ENCODE measurements around the gene GNL2. TPM values are rescaled to one million over a fixed set of nuclear protein-coding genes. Genes with fewer than 3 reads are reported as not detected.

Gene GNL2
- total RNA-seq, 1 donor from 2014 or later, result 17.0 TPM

DNA sequence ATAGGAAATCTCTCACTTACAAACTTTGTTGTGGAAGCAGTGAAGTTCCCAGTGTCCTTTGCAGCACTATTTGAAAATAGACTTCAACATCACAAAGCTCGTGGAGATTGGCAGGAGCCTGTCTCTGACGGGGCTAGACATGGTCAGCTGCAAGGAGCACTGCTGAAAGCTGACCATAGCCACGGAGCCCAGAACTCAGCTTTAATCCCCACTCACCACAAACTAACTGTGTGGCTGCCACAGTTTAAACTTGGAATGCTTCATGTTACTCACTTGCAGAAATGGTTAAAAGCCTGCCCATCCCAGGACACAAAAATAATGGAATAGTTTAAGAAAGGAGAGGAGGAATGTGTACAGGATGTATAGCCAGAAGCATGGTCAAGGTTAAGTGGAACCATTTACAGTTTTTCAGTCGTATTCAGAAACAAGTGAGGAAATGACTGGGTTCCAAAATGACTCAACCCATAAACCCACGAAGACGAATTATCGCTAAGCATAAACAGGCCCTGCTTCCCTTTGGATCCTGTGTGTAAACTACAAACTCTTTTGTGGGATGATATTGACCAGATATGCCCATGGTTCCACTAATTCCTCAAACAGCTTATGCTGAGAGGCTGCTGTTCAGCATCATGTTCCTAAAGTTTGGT lies 20.8 kb downstream of the GNL2 start:
- Histone ChIP-seq H3K4me1 (no peaks in the 10 kb centered on the region), H3K4me3 (no peak overlapping the region), H3K27me3 (no peaks in the 10 kb centered on the region), H3K27ac (no peak overlapping the region), H3K9me3 (no peaks in the 10 kb centered on the region), H3K36me3 (peaks cover 84 to 92% of the 10 kb centered on the region in 2 donors)
- DNase-seq (ENCODE audit: low spot score in 2 of 2), result no peak
- intact Hi-C loops (cut with DNase I), result no loop called here
- TF ChIP-seq, protein P1, sequence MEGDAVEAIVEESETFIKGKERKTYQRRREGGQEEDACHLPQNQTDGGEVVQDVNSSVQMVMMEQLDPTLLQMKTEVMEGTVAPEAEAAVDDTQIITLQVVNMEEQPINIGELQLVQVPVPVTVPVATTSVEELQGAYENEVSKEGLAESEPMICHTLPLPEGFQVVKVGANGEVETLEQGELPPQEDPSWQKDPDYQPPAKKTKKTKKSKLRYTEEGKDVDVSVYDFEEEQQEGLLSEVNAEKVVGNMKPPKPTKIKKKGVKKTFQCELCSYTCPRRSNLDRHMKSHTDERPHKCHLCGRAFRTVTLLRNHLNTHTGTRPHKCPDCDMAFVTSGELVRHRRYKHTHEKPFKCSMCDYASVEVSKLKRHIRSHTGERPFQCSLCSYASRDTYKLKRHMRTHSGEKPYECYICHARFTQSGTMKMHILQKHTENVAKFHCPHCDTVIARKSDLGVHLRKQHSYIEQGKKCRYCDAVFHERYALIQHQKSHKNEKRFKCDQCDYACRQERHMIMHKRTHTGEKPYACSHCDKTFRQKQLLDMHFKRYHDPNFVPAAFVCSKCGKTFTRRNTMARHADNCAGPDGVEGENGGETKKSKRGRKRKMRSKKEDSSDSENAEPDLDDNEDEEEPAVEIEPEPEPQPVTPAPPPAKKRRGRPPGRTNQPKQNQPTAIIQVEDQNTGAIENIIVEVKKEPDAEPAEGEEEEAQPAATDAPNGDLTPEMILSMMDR (IDR thresholded peaks at IDR 0.05), result no peak

DNA sequence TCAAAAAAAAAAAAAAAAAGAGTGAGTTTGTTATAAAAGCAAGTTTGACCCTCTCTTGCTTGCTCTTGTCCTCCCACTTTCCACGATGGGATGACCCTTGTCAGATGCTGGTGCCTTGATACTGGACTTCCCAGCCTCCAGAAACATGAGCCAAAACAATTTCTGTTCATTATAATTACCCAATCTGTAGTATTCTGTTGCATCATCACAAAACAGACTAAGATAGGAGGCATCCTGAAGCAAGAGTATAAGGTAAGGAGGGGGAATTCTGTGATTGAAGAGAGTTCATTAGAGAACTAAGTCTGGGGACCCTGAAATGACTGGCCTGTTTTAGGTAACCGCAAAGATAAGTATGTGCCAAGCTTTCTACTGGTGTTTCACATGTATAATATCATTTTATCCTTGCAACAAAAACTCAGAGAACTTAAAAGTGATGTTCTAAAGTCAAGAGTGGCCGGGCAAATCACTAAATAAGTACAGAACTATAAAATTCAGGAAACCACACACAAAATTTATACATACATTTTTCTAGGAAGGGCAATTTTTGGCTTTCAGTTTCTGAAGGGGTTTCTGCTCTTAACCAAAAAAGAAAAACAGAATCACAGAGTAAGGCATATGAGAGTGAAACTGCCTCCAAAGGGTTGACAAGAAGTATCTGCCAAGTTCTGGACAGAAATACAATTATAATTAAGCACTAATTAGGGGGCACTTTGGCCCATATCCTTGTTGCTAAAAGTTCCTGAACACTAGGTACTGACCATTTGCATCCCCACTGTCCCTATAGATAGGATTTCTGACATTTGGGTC lies 25.0 kb downstream of the GNL2 start:
- peaks cover 89 to 97% of the 10 kb centered on the region in 2 donors for H3K36me3 ChIP-seq
- H3K4me3 ChIP-seq, result no peak overlapping the region
- DNase-seq (ENCODE audit: low spot score in 2 of 2), result no peak
- TF ChIP-seq, protein P1 (IDR thresholded peaks at IDR 0.05), result no peak
- no peaks in the 10 kb centered on the region for H3K4me1 ChIP-seq
- no peak overlapping the region for H3K27ac ChIP-seq
- intact Hi-C loops (cut with DNase I), result no loop called here
- no peaks in the 10 kb centered on the region for H3K9me3 ChIP-seq
- H3K27me3 ChIP-seq, result no peaks in the 10 kb centered on the region

DNA sequence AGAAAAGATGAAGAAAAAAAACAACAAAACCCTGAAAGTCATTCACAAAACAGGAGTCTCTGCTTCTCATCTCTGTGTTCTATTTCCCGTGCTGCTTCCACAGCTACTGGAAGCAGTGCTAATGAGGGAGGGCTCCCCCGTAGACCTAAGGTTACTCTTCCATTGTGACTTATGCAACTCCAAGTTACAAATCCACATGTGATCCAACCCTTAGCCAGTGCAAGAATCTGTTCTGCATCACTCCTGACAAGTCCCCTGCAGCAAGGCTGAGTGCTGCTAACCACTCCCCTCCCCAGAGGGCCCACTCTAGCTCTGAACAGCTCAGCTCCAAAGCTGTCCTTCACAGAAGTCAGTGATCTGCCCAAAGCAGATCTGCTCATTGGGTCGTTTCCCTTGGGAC lies 28.7 kb downstream of the GNL2 start:
- intact Hi-C loops (cut with DNase I), result no loop called here
- TF ChIP-seq, protein P1 (IDR thresholded peaks at IDR 0.05), result no peak
- H3K27ac ChIP-seq, result no peak overlapping the region
- H3K4me1 ChIP-seq, result no peaks in the 10 kb centered on the region
- H3K36me3 ChIP-seq, result peaks cover 60 to 72% of the 10 kb centered on the region in 2 donors
- H3K4me3 ChIP-seq, result no peak overlapping the region
- no peak for DNase-seq (ENCODE audit: low spot score in 2 of 2)
- no peaks in the 10 kb centered on the region for H3K27me3 ChIP-seq
- no peaks in the 10 kb centered on the region for H3K9me3 ChIP-seq

DNA sequence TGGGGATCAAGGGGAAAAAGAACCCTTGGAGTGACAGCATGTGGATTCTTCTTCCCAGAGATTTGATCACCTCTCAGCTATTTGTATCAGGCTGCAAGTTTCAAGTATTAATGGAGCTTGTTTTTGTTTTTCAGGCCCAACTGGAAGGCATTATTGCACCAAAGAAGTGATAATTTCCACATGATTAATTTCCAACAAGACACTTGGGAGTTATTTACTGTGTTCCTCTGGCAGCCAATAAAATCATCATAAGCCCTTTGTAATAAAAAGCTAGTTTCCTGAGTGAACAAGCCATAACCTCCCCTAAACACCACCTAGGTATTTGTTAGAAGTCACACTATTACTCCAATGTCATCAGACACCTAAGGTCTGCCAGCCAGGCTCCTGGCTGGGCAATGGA lies 30.8 kb downstream of the GNL2 start:
- Histone ChIP-seq H3K36me3 (peaks cover 41 to 54% of the 10 kb centered on the region in 2 donors), H3K4me1 (no peaks in the 10 kb centered on the region), H3K27me3 (no peaks in the 10 kb centered on the region), H3K27ac (peak overlapping the region in 1 of 2 donors; percentile 22), H3K4me3 (no peak overlapping the region), H3K9me3 (no peaks in the 10 kb centered on the region)
- intact Hi-C loops (cut with DNase I), result no loop called here
- DNase-seq (ENCODE audit: low spot score in 2 of 2), result no peak
- TF ChIP-seq, protein P1 (IDR thresholded peaks at IDR 0.05), result no peak

DNA sequence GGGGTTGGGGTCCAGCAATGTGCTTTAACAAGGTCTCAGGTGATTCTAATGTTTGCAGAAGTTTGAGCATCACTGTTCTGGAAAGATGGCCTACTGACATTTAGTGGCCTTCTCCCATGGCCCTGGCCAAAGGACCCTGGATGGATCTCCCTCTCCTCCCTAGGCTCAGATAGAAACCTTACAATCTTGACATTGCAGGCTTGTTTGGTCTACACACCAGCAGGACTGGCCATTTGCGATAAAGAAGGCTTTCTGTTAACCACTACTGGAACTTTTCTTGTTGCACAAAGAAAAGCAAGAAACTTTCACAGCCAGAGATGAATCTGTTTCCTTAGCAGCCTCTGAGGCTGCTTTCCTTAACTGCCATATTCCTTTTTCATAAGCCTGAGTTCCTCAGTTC lies 32.8 kb downstream of the GNL2 start:
- peaks cover 24 to 34% of the 10 kb centered on the region in 2 donors for H3K36me3 ChIP-seq
- H3K9me3 ChIP-seq, result no peaks in the 10 kb centered on the region
- intact Hi-C loops (cut with DNase I), result no loop called here
- TF ChIP-seq, protein P1 (IDR thresholded peaks at IDR 0.05), result no peak
- H3K4me1 ChIP-seq, result no peaks in the 10 kb centered on the region
- DNase-seq (ENCODE audit: low spot score in 2 of 2), result no peak
- H3K4me3 ChIP-seq, result no peak overlapping the region
- no peak overlapping the region for H3K27ac ChIP-seq
- H3K27me3 ChIP-seq, result no peaks in the 10 kb centered on the region
